Measurements from ENCODE around the gene CTNNA2.

The CTNNA2 gene

GRCh38 chr2:80247339-80247738, 734.5 kb downstream of the CTNNA2 start:
- no peak for DNase-seq

GRCh38 chr2:80248146-80248545, 735.3 kb downstream of the CTNNA2 start:
- no peak for DNase-seq

- no peak for DNase-seq
Observed at GRCh38 chr2:80252294-80252986, 739.6 kb downstream of the CTNNA2 start.

DNA sequence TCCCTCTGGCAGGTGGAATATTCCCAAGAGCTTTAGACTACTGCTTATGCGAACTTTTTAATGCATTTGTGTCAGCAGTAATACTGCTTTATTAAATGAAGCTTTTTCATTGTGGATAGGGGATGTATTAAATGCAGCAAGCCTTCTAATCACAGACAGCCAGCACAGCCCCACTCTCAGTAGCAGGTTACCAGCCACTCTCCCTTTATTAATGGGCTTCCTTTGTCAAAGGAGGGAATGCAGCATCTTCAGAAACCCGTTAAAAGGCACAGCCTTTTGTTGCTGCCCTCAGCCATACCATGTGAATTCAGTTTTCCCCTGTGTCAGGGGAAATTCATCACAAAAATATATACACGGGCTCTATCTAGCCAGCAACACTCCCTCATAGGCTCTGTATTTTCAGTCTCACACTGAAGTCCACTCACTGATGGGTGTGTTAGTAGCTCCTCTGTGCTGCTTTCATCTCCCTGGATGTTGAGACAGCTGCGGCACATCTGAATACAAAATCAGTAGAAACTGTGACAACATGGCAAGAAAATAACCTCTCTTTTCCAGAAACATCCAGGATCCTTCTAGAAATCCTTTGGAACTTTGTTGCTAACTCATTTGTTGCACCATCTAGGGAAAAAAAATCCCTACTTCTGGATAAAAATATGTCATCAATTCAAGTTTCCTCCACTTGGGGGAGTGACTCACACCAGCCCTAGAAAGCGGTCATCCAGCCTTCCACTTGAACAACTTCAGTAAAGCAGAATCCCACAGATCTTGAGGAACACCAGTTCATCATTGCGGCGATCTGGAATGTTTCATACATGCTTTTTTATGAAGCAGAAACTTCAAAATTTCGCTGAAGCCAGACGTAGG, 743.3 kb downstream of the CTNNA2 start:
- no peak for DNase-seq

- DNase-seq = no peak
Observed at GRCh38 chr2:80256782-80257167, 743.9 kb downstream of the CTNNA2 start.

- no peak for DNase-seq
Observed at GRCh38 chr2:80257450-80257849, 744.6 kb downstream of the CTNNA2 start.

- no peak for DNase-seq
Observed at GRCh38 chr2:80258341-80258740, 745.5 kb downstream of the CTNNA2 start.

GRCh38 chr2:80258793-80259192, 745.9 kb downstream of the CTNNA2 start:
- DNase-seq = no peak

GRCh38 chr2:80259292-80259691, 746.4 kb downstream of the CTNNA2 start:
- no peak for DNase-seq

- DNase-seq = no peak
Observed at GRCh38 chr2:80266231-80266630, 753.4 kb downstream of the CTNNA2 start.

DNA sequence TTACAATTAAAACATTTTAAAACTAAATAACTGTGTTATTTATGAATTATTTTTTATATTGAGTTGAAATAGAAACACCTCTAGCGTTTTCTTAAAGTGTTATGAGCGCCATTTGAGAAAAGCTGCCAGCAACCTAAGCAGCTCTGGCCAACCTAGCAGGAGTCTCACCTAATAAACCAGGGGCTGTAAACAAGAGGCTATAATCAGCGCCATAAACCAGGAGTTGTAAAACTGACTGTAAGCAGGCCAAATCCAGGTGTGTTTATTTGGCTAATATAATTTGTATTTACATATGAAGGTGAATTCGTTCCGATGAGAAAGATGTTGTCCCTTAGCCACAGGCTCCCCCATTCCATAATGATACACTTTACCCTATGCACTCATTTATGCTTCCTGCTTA, 757.0 kb downstream of the CTNNA2 start:
- DNase-seq = no peak

GRCh38 chr2:80280598-80280997, 767.7 kb downstream of the CTNNA2 start:
- no peak for DNase-seq

DNA sequence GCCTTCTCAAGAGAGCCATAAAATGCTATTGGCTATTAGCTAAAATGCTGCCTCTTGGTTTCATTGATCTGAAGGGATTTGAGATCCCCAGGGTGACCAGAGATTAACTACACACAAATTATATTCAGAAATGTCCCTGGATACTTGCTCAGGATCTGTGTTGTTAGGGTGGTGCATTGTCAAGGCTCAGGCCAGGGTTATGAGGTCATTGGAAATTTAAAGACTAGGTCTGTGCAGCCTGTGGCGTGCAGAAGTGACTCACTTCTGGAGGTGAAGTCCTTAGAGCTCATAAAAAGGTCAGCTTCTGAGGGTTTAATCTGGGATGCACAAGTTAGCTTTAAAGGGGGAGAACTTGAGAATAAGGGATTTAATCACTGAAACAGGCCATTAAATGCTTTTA, 768.2 kb downstream of the CTNNA2 start:
- no peak for DNase-seq

DNA sequence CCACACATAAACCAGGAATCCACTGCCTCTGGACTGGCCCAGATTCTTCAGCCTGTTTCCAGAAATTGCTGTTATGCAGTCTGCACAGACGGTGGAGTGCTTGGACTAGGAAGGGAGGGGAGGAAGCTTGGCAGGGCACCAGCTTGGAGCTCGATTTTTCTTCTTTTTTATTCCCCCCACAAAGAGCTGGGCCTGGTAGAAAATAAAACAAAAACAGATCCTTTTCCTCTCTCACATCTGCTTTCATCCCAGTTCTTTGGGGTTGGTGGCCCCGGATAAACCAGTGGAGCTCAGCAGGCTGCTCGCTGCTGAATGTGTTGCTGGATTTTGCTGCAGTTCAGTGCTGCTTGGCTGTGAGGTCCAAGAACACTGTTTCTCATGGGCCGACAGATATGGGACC, 775.7 kb downstream of the CTNNA2 start:
- DNase-seq = no peak

- no peak for DNase-seq
Observed at GRCh38 chr2:80291656-80292055, 778.8 kb downstream of the CTNNA2 start.

- no peak for DNase-seq
Observed at GRCh38 chr2:80292474-80292873, 779.6 kb downstream of the CTNNA2 start.

GRCh38 chr2:80293039-80293438, 780.2 kb downstream of the CTNNA2 start:
- no peak for DNase-seq

- DNase-seq = no peak
Observed at GRCh38 chr2:80298954-80299353, 786.1 kb downstream of the CTNNA2 start.

GRCh38 chr2:80299661-80300060, 786.8 kb downstream of the CTNNA2 start:
- no peak for DNase-seq

DNA sequence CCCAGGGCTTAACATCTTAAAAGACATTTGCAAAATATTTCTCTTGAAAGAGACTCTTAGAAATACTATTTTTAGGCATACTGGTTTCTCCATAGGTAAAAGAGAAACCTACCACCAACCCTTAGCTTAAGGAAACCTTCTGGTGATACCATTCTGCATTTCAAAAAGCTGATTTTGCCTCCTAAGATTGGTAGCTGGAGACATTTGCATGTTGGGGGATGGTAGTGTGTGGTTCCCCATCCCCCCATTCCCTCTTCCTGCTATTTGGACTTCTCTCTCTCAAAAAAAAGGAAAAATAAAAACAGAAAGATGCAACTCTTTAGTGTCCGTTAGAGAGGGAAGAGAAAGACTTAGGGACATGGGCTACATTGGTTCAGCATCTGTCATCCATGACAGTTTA, 787.5 kb downstream of the CTNNA2 start:
- DNase-seq = no peak

DNA sequence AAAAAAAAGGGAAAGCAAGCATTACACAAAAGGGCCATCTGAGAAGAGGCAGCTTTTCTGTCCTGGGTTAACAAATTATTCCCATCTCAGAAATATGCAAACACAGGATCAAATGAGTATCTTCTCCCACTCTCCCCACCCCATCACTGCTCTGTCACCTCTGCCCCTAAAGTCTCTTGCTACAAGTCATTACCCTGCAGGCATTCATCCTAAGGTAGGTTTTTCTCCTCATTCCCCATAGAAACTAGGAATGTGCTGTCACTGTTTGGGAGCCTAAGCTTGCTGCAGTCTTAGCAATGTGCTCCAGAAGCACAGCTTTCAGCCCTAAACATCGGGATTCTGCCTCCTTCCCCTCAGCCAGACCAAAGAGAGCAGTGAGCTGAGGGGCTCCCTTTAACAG, 788.1 kb downstream of the CTNNA2 start:
- no peak for DNase-seq

DNA sequence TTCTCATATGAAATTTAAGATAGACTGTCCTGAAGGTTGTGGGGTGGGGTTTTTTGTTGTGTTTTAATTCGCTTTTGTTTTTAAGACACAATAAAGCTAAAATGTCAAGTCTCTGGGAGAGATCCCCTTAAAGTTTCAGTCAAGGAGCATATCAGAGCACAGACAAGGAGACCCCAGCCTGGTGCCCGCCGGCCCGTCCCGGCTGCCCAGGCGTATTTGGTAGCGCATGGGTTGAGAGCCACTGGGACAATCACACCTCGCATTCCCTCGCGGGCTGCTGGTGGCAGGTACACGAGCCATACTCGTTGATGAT, 789.1 kb downstream of the CTNNA2 start:
- DNase-seq = no peak

- no peak for DNase-seq
Observed at GRCh38 chr2:80302314-80303005, 789.6 kb downstream of the CTNNA2 start.

Data from activated effector memory CD4-positive, alpha-beta T cell treated with Interleukin-2 at 50 U/mL for 16 hours (primary cell).